HEK293 (cell line): ENCODE measurements around the gene RTKN.
A peak's percentile ranks its signal among the peaks of the same experiment; 100 is the strongest.

Experiments used
- CTCF ChIA-PET: fragments of 350-600 bp; formaldehyde crosslinking; extraction: SDS; loops from one replicate; lab custom pipeline; 2021; ENCODE audit warnings: antibody characterized with exemption; lab: Yijun Ruan, JAX
- POLR2A ChIA-PET: fragments of 300-600 bp; formaldehyde crosslinking; extraction: SDS; loops from one replicate; lab custom pipeline; 2020; ENCODE audit warnings: antibody characterized with exemption, inconsistent platforms; lab: Yijun Ruan, JAX
- H3K27ac ChIP-seq: fragments of 200-500 bp; sonication (Bioruptor generic); 2 replicates; pipeline ENCODE4 v1.5.1; 2014; ENCODE audit warnings: low read depth, low read length, control low read depth, inconsistent platforms; ENCODE audit errors: extremely low read depth
- H3K36me3 ChIP-seq, 2 experiments: fragments of 200-500 bp in 1 of 2; sonication (Bioruptor generic) in 1 of 2; 1 replicate in 1 of 2; 2 replicates in 1 of 2; pipeline ENCODE4 v1.5.1; 2014 to 2017; ENCODE audit warnings: inconsistent platforms in 2 of 2, low read length in 2 of 2; ENCODE audit not compliant: control insufficient read depth in 2 of 2, insufficient read depth in 1 of 2
- H3K4me1 ChIP-seq: fragments of 200-500 bp; sonication (Bioruptor generic); 2 replicates; pipeline ENCODE4 v1.5.1; 2014; ENCODE audit warnings: mild to moderate bottlenecking, low read length, inconsistent platforms; ENCODE audit not compliant: control insufficient read depth, insufficient read depth
- H3K4me3 ChIP-seq: 2 replicates; pipeline ENCODE4 v1.5.1; 2011; ENCODE audit warnings: low read depth, mild to moderate bottlenecking, control low read depth, low read length, moderate library complexity
- H3K9me3 ChIP-seq: fragments of 200-500 bp; sonication (Bioruptor generic); 2 replicates; pipeline ENCODE4 v1.5.1; 2014; ENCODE audit warnings: low read depth, low read length, inconsistent platforms; ENCODE audit not compliant: control insufficient read depth, insufficient read depth
- ELK4 ChIP-seq: IDR thresholded peaks from 2 replicates; pipeline ENCODE4 v1.6.1; 2011; ENCODE audit warnings: mild to moderate bottlenecking, low read depth, low read length, borderline replicate concordance
- OVOL3 ChIP-seq: fragments of 450-650 bp; formaldehyde crosslinking; IDR thresholded peaks from 2 replicates; pipeline ENCODE4 v1.5.1; 2016; ENCODE audit warnings: missing biosample characterization, missing genetic modification characterization
- REST ChIP-seq: fragments of 450-650 bp; formaldehyde crosslinking; IDR thresholded peaks from 2 replicates; pipeline ENCODE4 v1.5.1; 2016; ENCODE audit warnings: missing biosample characterization, missing genetic modification characterization
- TRIM28 ChIP-seq: IDR thresholded peaks from 2 replicates; pipeline ENCODE4 v1.6.1; 2011; ENCODE audit warnings: low read length, control low read depth, borderline replicate concordance
- ZBTB17 ChIP-seq: fragments of 450-650 bp; formaldehyde crosslinking; IDR thresholded peaks from 2 replicates; pipeline ENCODE4 v1.5.1; 2016; ENCODE audit warnings: missing biosample characterization, missing genetic modification characterization
- ZBTB49 ChIP-seq: fragments of 450-650 bp; formaldehyde crosslinking; IDR thresholded peaks from 2 replicates; pipeline ENCODE4 v1.5.1; 2016; ENCODE audit warnings: missing biosample characterization, missing genetic modification characterization, low read depth
- ZEB2 ChIP-seq: fragments of 450-650 bp; formaldehyde crosslinking; IDR thresholded peaks from 2 replicates; pipeline ENCODE4 v1.5.1; 2016; ENCODE audit warnings: missing biosample characterization, missing genetic modification characterization
- ZNF146 ChIP-seq: fragments of 450-650 bp; formaldehyde crosslinking; IDR thresholded peaks from 2 replicates; pipeline ENCODE4 v1.5.1; 2016; ENCODE audit warnings: missing biosample characterization, missing genetic modification characterization
- ZNF184 ChIP-seq: fragments of 450-650 bp; IDR thresholded peaks from 2 replicates; pipeline ENCODE4 v1.5.1; 2018; ENCODE audit warnings: missing biosample characterization, mild to moderate bottlenecking, missing genetic modification characterization
- ZNF362 ChIP-seq: fragments of 450-650 bp; formaldehyde crosslinking; IDR thresholded peaks from 2 replicates; pipeline ENCODE4 v1.5.1; 2016; ENCODE audit warnings: missing biosample characterization, missing genetic modification characterization
- ZNF580 ChIP-seq: fragments of 450-650 bp; formaldehyde crosslinking; IDR thresholded peaks from 2 replicates; pipeline ENCODE4 v1.5.1; 2016; ENCODE audit warnings: missing biosample characterization, missing genetic modification characterization

Gene RTKN

GRCh38 chr2:74472086-74472944 lies 30.6 kb upstream of the RTKN start, which contains the start of gene MRPL53 (continued):
- peak; percentile 59 for TF ChIP-seq ELK4
- peak; percentile 54 for TF ChIP-seq OVOL3 (tag by site-specific recombination)
- 0 out of 2 replicates have a peak, but pooled peaks have one; percentile 6 for TF ChIP-seq ZNF146 (tag by site-specific recombination)
- TF ChIP-seq ZEB2, result 0 out of 2 replicates have a peak, but pooled peaks have one; percentile 40
- TF ChIP-seq ZNF184, result no peak
- TF ChIP-seq ZNF580 (tag by site-specific recombination), result peak; percentile 66; the same call in 1 of the 2 replicates
- TF ChIP-seq TRIM28, result peak; percentile 82; the same call in 1 of the 2 replicates
- peak; percentile 97 for TF ChIP-seq ZBTB17 (tag by site-specific recombination)
- TF ChIP-seq ZBTB49, result no peak

- Histone ChIP-seq H3K4me1 (0 out of 2 replicates have a peak, but pooled peaks cover 2% of the 10 kb centered on the region), H3K9me3 (no peaks in the 10 kb centered on the region), H3K4me3 (peak overlapping the region; percentile 55), H3K27ac (peak overlapping the region; percentile 87)
- ChIA-PET POLR2A (interaction anchor here (0.6 to 4.0 kb wide), 8 partner anchors 10 to 293 kb away, joined by 3 to 44 read pairs (median 4); partner anchors contain the start of genes AUP1, CCDC142, HTRA2 and TTC31), CTCF (no interaction called here)
- TF ChIP-seq REST (tag by site-specific recombination), result no peak
- TF ChIP-seq ZNF362 (tag by site-specific recombination), result peak; percentile 92
- TF ChIP-seq, all 188 proteins: peak for 1
- peaks cover 14 to 23% of the 10 kb centered on the region in 2 experiments; a peak in 2 of 3 replicates for H3K36me3 ChIP-seq
Measured at GRCh38 chr2:74471332-74472065, 29.8 kb upstream of the RTKN start.
